GM20431 (cell line): ENCODE results near the gene ADAMTS16.

ENCODE experiments used
- in situ Hi-C: fragments of 300-500 bp; cut with MseI, MboI; formaldehyde crosslinking; loops from one replicate; pipeline ENCODE4 v1.15.0; 2020; ENCODE audit warnings: low sequenced_read_pairs; ENCODE audit not compliant: unreplicated experiment

Gene ADAMTS16

DNA sequence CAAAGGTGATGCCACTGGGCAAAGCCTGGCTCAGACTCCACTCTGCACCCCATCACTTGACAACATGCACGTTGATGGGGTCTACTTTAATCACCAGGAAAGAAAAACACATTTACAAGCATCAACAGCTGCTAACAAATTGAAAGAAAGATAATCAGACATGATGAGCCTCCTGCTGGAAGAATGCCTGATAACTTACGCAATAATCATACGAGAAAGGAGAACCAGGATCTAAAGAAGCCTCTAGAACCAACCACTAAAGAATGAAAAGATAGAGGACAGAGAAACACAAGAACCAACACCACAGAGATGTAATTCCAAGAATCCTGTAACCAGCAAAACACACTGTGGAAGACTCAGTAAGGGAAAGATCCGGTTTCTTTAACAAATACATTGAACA is 162.1 kb downstream of the ADAMTS16 start:
- in situ Hi-C loops = no loop called here

DNA sequence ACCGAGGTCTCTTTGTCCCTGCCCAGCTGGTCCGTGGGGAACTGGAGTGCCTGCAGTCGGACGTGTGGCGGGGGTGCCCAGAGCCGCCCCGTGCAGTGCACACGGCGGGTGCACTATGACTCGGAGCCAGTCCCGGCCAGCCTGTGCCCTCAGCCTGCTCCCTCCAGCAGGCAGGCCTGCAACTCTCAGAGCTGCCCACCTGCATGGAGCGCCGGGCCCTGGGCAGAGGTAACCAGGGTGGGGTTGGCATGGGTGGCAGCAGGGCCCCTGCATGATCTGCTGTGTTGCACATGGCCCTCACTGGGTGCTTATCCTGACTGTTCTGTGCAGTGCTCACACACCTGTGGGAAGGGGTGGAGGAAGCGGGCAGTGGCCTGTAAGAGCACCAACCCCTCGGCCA is 163.1 kb downstream of the ADAMTS16 start:
- in situ Hi-C loops = no loop called here

DNA sequence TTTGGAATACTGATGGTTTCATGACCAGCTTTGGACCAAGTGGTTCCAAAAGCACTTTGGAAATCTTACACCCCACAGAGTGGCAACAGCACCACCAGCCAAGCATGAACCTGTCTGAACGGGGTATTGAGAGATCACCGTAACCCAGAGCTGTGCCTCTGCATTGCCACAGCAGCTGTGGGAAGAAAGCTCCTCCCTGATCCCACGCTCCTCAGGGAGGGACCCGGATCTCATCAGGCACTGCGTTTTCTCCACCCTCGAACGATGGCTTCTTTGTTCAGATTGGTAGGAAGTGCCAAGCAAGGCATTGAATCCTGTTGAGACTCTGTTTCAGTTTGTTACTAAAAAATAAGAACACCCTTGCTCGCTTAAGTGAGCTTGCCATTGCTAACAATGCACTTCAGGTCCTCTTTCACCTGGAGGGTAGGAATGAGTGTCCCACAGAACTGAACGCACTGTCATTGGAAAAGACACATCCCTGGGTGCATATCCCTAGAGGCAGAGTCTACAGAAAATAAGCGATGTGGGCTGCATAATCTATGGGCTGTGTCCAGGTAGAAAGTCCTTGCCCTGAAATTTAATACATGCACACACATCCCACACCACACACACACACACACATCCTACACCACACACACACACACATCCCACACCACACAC is 164.4 kb downstream of the ADAMTS16 start:
- in situ Hi-C loops = no loop called here

DNA sequence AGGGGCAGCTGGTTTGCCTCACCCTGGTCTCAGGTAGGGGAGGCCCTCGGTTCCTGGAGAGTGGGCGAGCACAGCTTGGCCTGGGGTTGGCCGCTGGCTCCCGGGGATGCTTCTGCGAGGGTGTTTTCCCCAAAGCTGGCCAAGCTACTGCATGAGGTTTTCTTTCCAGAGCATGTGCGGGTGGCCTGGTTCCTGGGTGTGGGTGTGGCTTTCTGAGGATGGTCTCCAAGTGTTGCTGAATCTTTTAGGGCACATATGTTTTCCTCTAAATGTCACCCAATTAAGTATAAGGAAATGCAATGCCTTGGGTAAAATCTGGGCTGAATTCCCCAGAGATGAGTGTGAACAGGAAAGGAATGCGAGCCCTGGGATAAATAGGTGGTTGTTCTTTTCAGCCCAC is 166.6 kb downstream of the ADAMTS16 start:
- in situ Hi-C loops = no loop called here

DNA sequence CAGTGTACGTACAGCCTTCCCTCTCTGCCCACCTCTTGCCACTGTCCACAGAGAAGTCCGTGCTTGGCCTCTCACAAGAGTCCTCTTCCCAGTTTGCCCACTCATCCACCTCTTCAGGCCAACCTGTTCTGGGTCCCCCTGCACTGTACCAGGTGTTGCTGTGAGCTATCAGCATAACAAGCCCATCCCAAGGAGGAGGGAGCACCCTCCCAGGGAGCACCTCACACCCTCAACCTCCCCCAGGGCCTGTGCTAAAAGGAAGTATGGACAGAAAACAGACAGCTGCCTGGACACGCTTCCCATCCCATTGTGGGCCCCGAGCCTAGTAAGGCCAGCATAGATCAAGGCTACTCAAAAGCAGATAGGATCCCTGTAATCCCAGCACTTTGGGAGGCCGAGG is 168.2 kb downstream of the ADAMTS16 start:
- in situ Hi-C loops = no loop called here

DNA sequence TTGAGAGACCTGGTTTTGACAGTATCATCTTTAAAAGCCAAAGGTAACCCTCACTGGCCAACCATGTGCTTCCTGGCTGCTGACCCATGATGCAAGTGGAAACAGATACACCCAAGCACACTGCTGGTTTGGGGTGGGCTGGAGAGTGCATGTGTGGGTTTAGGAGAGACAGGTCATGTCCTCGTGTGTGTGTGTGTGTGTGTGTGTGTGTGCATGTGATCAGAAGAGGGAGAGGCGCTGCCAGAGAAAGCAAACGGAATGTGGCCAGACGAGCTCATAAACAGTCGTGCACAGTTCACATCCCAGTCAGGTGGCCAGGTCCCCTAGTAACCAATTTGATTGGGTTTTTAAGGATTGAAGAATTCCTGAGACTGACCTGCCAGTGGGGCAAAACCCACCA is 169.5 kb downstream of the ADAMTS16 start:
- in situ Hi-C loops = no loop called here

DNA sequence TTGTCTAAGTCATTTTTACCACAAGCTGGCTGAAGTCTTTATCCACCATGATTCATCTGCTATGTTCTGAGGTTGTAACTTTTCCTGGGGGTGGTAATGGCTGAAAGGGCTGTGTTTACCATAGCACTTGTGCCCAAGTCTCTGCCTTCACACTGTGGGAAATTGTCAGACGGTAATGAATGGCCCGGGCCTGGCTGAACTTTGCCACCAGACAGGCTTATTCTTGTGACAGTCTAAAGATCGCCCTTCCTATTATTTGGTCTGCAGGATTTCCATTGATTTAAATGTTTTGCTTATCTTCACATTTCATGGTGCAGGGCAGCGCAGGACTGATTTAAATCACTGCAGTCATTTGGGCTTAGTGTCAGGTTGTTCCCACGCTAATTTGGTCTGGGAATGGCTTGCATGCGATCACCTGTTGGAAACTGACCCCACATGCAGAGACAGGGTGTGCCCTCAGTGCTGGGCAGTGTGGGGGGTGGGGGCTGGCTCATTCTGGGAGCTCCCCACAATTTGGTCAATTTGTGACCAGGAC is 173.0 kb downstream of the ADAMTS16 start:
- in situ Hi-C loops = no loop called here

DNA sequence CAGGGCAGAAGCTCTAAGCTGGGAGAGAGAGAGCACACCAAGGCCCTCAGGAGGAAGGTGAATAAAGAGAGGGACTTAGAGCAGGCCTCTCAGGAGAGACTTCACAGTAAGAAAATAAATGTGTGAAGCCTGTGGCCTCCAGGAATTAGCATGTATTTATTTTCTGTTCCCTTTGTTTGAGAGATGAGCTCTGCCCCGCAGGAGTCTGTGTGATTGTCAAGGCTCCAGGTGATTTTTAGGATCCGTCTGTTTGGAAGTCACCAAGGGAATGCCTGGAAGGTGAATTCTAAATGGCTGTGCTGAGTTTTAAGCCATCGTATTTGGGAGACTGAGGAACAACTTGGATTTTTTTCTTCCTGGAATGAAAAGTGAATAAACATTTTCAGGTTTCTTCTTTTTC is 174.0 kb downstream of the ADAMTS16 start:
- in situ Hi-C loops = no loop called here

DNA sequence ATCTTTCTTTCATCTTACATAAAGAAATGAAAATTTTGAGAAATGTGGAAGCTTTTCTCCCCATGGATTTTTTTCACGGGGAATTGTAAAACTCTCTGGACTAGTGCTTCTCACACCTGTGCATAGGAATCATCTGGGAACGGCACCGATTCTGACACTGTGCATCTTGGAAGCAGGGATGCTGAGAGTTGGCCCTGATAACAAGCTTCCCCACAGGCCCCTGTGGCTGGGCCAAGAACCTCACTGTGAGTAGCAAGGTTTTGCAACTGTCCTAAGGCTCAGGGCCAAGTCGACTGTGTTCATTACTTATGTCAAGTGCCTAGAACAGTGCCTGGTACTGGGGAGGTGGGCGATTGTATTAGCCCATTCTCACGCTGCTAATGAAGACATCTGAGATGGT is 174.5 kb downstream of the ADAMTS16 start:
- in situ Hi-C loops = no loop called here

DNA sequence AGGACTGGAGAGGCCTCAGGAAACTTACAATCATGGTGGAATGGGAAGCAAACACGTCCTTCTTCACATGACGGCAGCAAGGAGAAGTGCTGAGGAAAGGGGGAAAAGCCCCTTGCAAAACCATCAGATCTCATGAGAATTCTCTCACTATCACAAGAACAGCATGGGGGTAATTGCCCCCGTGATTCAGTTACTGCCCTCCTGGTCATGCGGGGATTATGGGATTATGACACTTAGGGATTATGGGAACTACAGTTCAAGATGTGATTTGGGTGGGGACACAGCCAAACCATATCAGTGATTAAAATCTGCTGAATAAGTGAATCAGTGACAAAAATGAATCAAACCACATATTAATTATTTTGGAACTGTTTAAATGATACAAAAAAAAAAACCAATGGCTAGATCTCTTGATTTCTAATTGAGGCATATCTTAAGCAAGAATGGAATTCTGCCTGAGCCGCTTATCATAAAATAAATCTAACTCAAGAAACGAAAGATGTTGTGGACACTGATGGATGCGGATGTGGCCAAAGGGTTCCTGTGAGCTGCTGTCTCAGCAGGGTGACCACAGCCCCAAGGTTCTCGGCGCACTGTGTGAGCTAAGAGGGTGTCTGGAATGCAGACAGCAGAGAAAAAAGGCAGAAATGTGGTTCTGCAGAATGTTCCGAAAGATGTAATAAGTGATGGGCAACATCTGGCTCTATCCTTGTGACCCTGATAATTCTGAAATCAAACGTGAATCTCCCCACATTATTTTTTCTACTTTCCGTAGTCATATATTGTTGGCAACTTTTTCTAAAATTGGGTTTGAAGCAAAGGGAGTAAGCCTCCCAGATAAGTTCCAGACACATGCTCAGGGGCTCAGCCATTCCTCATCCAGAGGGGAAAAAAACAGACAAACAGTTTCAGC is 175.2 kb downstream of the ADAMTS16 start:
- in situ Hi-C loops = no loop called here

DNA sequence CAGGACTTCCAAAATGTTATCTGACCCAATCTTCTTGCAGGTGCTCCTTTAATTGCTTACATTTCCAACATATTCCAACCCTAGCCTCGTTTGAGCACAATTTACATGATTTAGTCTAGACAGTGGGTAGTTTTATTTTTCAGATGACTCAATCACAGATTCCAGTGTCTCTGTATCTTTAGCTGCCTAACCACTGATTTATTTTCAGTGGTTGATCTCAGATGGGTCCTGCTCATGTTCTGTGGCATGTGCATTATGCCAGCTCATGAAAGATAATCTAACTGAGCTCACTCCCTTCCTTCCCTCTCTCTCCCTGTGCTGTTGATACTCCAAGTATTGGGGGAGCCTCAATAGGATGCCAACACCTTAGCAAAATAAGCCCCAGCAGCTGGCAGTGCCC is 176.2 kb downstream of the ADAMTS16 start:
- in situ Hi-C loops = no loop called here

DNA sequence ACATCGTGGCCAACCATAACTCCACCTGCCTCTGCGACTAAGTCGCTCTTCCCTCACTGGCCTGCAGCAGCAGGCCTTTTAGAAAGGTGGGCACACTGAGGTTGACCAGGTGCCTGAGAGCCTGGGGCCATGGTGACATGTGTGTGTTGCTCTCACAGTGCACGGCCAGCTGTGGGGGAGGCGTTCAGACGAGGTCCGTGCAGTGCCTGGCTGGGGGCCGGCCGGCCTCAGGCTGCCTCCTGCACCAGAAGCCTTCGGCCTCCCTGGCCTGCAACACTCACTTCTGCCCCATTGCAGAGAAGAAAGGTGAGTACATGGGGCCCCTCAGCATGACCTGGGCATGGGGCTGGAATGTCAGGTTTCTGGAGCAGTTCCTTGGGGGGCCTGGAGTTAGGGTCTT is 177.8 kb downstream of the ADAMTS16 start:
- in situ Hi-C loops = no loop called here

DNA sequence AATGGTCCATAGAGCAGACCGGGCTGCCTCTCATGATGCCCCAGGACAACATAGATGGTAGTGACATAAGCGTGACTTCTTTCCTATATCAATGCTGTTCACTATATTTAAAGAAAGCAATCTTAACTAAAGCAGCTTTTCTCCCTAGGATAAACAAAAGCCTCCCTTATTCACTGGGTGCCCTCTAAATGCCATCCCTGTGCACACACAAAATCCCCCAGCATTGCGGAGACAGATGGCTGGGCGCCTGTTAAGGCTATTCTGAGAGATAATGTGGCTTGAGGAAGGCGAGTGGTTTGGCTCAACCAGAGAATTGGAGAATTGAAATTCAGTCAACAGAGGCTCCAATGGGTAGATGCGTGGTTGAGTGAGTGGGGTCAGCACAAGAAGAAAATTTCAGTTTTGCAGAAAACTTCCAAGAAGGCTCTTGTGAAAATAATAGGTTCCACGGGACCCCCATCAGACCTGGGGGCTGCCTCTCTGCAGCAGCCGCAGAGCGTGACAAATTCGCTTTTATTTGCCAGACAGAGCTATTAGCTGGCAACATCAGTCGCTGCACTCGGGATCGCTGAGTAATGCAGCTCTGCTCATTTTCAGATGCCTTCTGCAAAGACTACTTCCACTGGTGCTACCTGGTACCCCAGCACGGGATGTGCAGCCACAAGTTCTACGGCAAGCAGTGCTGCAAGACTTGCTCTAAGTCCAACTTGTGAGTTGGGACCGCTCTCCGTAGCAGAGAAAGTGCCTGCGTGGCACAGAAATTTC is 178.5 kb downstream of the ADAMTS16 start:
- in situ Hi-C loops = no loop called here

DNA sequence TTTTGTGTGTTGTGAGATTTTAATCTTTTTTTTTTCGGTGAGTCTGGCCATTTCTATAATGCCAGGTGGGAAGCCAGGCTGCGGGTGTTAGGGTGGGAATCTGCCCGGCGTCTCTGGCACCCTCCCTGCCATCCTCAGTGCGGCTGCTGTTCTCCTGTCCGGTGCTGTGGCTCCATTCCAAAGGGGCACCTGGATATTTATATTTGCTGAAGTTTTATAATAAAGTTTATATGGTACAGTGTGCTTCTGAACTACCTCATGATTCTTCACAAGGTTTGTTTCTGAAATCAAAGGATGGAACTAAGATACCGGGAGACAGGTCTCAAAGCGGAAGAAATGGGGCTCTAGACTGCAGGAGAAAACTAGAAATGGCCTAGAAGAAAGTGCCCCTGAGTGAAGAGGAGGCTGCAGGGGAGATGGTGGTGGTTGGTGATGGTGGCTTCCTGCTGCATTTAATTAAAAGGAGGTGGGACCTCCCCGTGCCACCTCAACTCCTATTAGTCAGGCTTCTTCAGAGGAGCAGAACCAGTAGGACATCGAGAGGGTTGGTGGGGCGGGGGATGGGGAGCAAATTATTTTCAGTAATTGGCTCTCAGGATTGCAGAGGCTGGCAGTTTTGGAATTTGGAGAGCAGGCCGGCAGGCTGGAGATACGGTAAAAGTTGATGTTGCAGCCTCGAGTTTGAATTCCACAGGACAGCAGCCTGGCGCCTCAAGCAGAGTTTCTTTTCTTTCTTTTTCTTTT is 180.1 kb downstream of the ADAMTS16 start:
- in situ Hi-C loops = no loop called here

DNA sequence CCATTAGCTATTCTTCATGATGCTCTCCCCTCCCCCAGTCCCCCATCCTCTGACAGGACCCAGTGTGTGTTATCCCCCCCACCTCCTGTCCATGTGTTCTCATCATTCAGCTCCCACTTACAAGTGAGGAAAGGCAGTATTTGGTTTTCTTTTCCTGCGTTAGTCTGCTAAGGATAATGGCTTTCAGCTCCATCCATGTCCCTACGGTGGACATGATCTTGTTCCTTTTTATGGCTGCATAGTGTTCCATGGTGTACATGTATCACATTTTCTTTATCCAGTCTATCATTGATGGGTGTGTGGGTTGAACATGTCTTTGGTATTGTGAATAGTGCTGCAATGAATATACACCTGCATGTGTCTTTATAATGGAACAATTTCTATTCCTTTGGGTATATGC is 181.0 kb downstream of the ADAMTS16 start:
- in situ Hi-C loops = no loop called here

DNA sequence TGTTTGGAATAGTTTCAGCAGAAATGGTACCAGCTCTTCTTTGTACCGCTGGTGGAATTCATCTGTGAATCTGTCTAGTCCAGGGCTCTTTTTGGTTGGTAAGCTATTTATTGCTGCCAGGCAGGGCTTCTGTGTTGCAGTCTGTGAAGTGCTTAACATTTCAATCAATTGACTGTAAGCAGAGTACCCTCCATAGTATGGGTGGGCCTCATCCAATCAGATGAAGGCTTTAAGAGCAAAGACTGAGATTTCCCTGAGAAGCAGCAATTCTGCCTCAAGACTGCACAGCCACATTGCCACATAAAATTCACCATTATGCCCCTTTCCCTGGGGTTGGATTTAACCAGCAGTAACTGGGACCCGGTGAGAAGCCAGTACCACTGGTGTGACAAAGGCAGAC is 183.4 kb downstream of the ADAMTS16 start:
- in situ Hi-C loops = no loop called here

DNA sequence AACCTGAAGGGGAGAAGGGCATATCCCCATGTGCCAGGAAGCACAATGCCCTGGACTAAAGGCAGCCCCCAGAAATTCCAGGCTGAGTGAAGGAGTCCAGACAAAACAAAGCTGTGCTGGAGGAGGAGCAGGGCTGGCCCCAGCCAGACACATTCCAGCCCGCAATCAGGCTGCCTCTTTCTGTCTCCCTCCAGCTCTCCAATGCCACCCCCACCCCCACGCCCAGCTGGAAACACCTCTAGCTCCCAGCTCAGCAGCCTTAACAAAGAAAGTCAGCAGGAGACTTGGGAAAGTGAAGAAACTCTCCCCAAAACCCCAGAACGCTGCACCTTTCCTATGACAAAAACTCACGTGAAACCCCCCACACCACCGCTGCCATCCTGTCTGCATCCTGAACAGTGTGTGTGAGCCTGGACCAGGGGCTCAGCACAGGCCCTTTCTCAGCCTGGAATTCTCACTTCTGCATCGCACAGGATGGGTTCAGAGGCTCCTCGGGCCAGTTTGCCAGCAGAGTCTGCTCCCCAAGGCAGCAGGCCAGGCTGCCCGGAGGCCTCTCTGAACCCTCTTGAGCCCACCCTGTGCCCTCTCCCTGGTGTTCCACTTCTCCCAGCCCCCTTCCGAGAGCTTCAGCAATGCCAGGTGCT is 186.1 kb downstream of the ADAMTS16 start:
- in situ Hi-C loops = no loop called here

DNA sequence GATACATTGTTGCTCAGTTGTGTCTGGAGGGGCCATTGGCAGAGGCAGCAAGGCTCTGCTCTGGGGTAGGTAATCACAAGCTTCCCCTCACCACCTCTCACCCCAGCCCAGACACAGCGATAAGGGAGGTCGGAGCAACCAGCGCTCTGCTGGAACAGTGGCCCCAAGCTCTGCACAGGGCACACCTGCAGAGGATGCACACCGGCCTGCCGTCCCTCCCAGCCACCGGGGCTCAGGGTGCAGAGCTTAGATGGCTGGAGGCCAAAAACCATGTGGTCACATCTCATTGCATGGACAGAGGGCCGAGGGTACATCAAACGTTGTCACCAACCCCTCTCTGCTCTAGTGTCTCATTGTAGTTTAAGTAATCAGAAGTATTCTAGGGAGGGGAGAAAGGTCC is 187.0 kb downstream of the ADAMTS16 start:
- in situ Hi-C loops = no loop called here

DNA sequence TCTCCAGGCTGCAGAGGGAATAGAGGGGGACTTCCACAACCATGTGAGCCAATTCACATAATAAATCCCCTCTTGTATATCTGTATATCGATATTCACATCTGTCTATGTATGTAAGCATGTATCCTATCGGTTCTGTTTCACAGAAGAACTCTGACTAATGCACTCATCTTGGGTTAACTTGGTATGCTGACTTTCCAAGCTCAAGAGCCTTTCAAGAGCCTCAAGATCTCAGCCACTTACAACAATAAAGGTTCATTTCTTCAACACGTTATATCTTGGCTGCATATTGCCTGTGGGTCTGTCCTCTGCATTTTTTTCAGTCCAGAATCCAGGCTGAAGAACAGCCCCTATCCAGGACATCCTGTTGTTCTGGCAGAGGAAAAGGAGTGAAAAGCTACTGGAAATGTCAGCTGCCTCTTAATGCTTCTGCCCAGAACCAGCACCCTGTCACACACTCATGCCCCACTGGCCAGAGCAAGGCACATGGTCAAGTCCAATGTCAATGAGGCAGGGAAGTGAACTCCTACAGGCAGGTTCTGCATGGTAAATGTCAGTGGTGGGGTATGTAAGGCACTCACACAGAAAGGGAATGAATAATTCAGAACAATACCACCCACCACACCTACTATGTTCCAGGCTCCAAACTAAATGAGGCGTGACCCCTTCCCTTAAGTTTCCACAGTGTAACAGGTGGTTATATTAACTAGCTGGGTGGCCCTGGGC is 190.8 kb downstream of the ADAMTS16 start:
- in situ Hi-C loops = no loop called here
